ENCODE data around the gene IL13RA1.

- TF ChIP-seq CTCF (IDR thresholded peaks at IDR 0.05; ENCODE audit: low read depth, low read length, missing input control) (no peak), FOXA1 (IDR thresholded peaks at IDR 0.05) (no peak), GABPA (IDR thresholded peaks at IDR 0.05 in 1 of 2, conservative IDR thresholded peaks at IDR 0.05 in 1 of 2) (no peak), JUND (IDR thresholded peaks at IDR 0.05) (no peak), RAD21 (IDR thresholded peaks at IDR 0.05) (no peak), ATF3 (IDR thresholded peaks at IDR 0.05) (no peak)
Measured at GRCh38 chrX:118685393-118685792, 42.0 kb upstream of the IL13RA1 start.

Data from liver (tissue), 3 donors.